Panc1 (cell line): ENCODE results near the gene SOS2. TPM values are rescaled to one million over a fixed set of nuclear protein-coding genes. Genes with fewer than 3 reads are reported as not detected.

Source experiments
- ATAC-seq: fragments of 200-7000 bp; cut with Tn5 transposase; 2 replicates; pipeline ENCODE4 v1.9.1; 2020; ENCODE audit warnings: mild to moderate bottlenecking, moderate library complexity
- BruUV-seq: library from RNA; stranded (reverse); fragments of 400-500 nt; replicated peaks from 2 replicates; lab custom pipeline; 2021; lab: Mats Ljungman, UMichigan
- CTCF ChIA-PET: fragments of 300-600 bp; sonication (Branson Sonifier 250); formaldehyde crosslinking; loops from one replicate; lab custom pipeline; 2022; ENCODE audit warnings: antibody characterized with exemption; lab: Charles Lee
- POLR2A ChIA-PET: fragments of 300-600 bp; sonication (Branson Sonifier 250); formaldehyde crosslinking; loops from one replicate; lab custom pipeline; 2022; ENCODE audit warnings: antibody characterized with exemption; lab: Charles Lee
- DNase-seq: peaks from one replicate; pipeline ENCODE4 v3.0.0-alpha.2; 2010; ENCODE audit warnings: low read depth, low spot score
- H3K27ac ChIP-seq: 2 replicates; pipeline ENCODE4 v1.5.1; 2011; ENCODE audit warnings: mild to moderate bottlenecking, low read length, inconsistent platforms
- H3K27me3 ChIP-seq: fragments of 200-500 bp; sonication (Bioruptor generic); 2 replicates; pipeline ENCODE4 v1.6.0; 2014; ENCODE audit warnings: low read length, inconsistent platforms; ENCODE audit not compliant: control insufficient read depth, insufficient read depth
- H3K36me3 ChIP-seq: fragments of 200-500 bp; sonication (Bioruptor generic); 2 replicates; pipeline ENCODE4 v1.5.1; 2014; ENCODE audit warnings: inconsistent platforms, mild to moderate bottlenecking, low read length, moderate library complexity; ENCODE audit not compliant: control insufficient read depth, insufficient read depth
- H3K4me1 ChIP-seq: 2 replicates; pipeline ENCODE4 v1.5.1; 2011; ENCODE audit warnings: inconsistent platforms, mild to moderate bottlenecking, low read length, moderate library complexity; ENCODE audit not compliant: control insufficient read depth, insufficient read depth
- H3K4me3 ChIP-seq, 2 experiments: 2 replicates each; pipeline ENCODE4 v1.5.1; 2011 to 2012; ENCODE audit warnings: low read depth in 2 of 2, low read length in 2 of 2, mild to moderate bottlenecking in 2 of 2, inconsistent platforms in 1 of 2, moderate library complexity in 1 of 2
- H3K9me3 ChIP-seq: fragments of 200-500 bp; sonication (Bioruptor generic); 2 replicates; pipeline ENCODE4 v1.5.1; 2014; ENCODE audit warnings: low read depth, mild to moderate bottlenecking, inconsistent platforms, low read length, moderate library complexity; ENCODE audit not compliant: control insufficient read depth, insufficient read depth
- POLR2AphosphoS5 ChIP-seq: IDR thresholded peaks from 2 replicates; pipeline ENCODE4 v1.6.1; 2012; ENCODE audit warnings: mild to moderate bottlenecking, low read depth, low read length, moderate library complexity
- SIN3A ChIP-seq: IDR thresholded peaks from 2 replicates; pipeline ENCODE4 v1.6.1; 2012; ENCODE audit warnings: low read depth, mild to moderate bottlenecking, low read length, moderate library complexity, borderline replicate concordance; ENCODE audit not compliant: insufficient read depth
- TCF7L2 ChIP-seq: IDR thresholded peaks from 2 replicates; pipeline ENCODE4 v1.6.1; 2011; ENCODE audit warnings: mild to moderate bottlenecking, low read depth, low read length, inconsistent platforms
- in situ Hi-C: cut with HindIII; loops from 2 replicates; pipeline ENCODE4 v1.10.0; 2016; ENCODE audit warnings: low sequenced_read_pairs, low pct_unique_long_range_greater_than_20kb
- intact Hi-C: fragments of 100-400 bp; cut with micrococcal nuclease; formaldehyde crosslinking; loops from one replicate; pipeline ENCODE4 v1.10.0; 2022; ENCODE audit not compliant: unreplicated experiment
- total RNA-seq: library from RNA; stranded (reverse); gene quantifications from one replicate; pipeline ENCODE4 v1.2.1, GENCODE V29; 2021; ENCODE audit not compliant: unreplicated experiment
- TF ChIP-seq, protein P1 (sequence below), 2 experiments: IDR thresholded peaks; 2 replicates each; pipeline ENCODE4 v1.6.1; 2011 to 2012; ENCODE audit warnings: low read depth in 2 of 2, control low read depth in 1 of 2, low read length in 1 of 2, mild to moderate bottlenecking in 1 of 2, moderate library complexity in 1 of 2; ENCODE audit not compliant: insufficient read depth in 1 of 2
- TF ChIP-seq, protein P2 (sequence below): fragments of 450-650 bp; IDR thresholded peaks from 2 replicates; pipeline ENCODE4 v1.5.1; 2017; ENCODE audit warnings: mild to moderate bottlenecking

SOS2 gene
- total RNA-seq, 1 experiment from 2014 or later, result 21.2 TPM

DNA sequence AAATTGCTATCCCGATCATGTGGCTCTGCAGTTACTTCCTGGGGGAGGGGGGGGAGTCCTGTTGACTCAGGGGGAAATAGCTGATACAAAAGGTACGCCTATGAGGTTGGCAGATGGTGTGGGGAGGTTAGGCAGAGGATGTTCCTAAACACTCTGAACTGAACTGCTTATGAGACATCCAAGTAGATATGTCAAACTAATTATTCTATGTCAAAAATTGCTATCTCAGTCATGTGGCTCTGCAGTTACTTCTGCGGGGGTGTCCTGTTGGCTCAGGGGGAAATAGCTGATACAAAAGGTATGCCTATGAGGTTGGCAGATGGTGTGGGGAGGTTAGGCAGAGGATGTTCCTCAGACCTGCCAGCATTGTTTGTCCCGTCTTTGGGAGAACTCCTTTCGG lies 109.9 kb downstream of the SOS2 start:
- in situ Hi-C loops, result no loop called here
- intact Hi-C loops, result no loop called here
- CTCF ChIA-PET, result no interaction called here

DNA sequence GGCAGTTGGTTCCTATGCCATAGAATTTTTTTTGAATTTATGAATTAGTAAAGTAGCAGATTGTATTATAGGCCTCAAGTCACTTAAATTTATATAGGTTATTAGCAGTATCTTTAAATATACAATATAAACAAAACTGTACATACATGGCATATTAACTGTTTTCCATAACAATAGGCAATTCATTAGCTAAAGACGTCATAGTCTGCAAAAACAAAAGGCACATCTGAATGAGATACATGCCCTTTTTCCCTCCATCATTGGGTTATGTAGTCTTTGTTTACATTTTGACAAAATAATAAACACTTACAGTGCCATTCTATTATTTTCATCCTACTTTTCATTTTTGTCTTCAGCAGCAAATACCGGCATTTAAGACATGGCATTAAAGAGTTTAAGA lies 113.9 kb downstream of the SOS2 start:
- in situ Hi-C loops, result no loop called here
- Histone ChIP-seq H3K27ac (peak overlapping the region; percentile 12; the same call in 1 of the 2 replicates), H3K4me1 (peaks cover 8% of the 10 kb centered on the region), H3K4me3 (no peak overlapping the region), H3K9me3 (no peaks in the 10 kb centered on the region), H3K36me3 (peaks cover 20% of the 10 kb centered on the region), H3K27me3 (no peaks in the 10 kb centered on the region)
- TF ChIP-seq, protein P1, sequence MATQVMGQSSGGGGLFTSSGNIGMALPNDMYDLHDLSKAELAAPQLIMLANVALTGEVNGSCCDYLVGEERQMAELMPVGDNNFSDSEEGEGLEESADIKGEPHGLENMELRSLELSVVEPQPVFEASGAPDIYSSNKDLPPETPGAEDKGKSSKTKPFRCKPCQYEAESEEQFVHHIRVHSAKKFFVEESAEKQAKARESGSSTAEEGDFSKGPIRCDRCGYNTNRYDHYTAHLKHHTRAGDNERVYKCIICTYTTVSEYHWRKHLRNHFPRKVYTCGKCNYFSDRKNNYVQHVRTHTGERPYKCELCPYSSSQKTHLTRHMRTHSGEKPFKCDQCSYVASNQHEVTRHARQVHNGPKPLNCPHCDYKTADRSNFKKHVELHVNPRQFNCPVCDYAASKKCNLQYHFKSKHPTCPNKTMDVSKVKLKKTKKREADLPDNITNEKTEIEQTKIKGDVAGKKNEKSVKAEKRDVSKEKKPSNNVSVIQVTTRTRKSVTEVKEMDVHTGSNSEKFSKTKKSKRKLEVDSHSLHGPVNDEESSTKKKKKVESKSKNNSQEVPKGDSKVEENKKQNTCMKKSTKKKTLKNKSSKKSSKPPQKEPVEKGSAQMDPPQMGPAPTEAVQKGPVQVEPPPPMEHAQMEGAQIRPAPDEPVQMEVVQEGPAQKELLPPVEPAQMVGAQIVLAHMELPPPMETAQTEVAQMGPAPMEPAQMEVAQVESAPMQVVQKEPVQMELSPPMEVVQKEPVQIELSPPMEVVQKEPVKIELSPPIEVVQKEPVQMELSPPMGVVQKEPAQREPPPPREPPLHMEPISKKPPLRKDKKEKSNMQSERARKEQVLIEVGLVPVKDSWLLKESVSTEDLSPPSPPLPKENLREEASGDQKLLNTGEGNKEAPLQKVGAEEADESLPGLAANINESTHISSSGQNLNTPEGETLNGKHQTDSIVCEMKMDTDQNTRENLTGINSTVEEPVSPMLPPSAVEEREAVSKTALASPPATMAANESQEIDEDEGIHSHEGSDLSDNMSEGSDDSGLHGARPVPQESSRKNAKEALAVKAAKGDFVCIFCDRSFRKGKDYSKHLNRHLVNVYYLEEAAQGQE (IDR thresholded peaks at IDR 0.05; ENCODE audit: insufficient read depth in 1 of 2, low read depth in 2 of 2, low read length in 1 of 2), result no peak
- TF ChIP-seq SIN3A (no peak), POLR2AphosphoS5 (no peak), TCF7L2 (no peak)
- TF ChIP-seq, protein P2, sequence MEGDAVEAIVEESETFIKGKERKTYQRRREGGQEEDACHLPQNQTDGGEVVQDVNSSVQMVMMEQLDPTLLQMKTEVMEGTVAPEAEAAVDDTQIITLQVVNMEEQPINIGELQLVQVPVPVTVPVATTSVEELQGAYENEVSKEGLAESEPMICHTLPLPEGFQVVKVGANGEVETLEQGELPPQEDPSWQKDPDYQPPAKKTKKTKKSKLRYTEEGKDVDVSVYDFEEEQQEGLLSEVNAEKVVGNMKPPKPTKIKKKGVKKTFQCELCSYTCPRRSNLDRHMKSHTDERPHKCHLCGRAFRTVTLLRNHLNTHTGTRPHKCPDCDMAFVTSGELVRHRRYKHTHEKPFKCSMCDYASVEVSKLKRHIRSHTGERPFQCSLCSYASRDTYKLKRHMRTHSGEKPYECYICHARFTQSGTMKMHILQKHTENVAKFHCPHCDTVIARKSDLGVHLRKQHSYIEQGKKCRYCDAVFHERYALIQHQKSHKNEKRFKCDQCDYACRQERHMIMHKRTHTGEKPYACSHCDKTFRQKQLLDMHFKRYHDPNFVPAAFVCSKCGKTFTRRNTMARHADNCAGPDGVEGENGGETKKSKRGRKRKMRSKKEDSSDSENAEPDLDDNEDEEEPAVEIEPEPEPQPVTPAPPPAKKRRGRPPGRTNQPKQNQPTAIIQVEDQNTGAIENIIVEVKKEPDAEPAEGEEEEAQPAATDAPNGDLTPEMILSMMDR, result no peak
- ChIA-PET CTCF (no interaction called here), POLR2A (no interaction called here)
- DNase-seq (no peak), ATAC-seq (no peak)
- no TSS peak for BruUV-seq
- intact Hi-C loops, result no loop called here

More for the DNA sequence above, 109.9 kb downstream of the SOS2 start:
- Histone ChIP-seq H3K4me1 (peaks cover 8% of the 10 kb centered on the region), H3K27ac (no peak overlapping the region), H3K36me3 (no peaks in the 10 kb centered on the region; the same call in 1 of the 2 replicates), H3K4me3 (no peak overlapping the region), H3K9me3 (no peaks in the 10 kb centered on the region), H3K27me3 (no peaks in the 10 kb centered on the region)
- ATAC-seq, result no peak
- DNase-seq, result no peak
- POLR2A ChIA-PET, result no interaction called here
- TF ChIP-seq POLR2AphosphoS5 (no peak), TCF7L2 (no peak), SIN3A (no peak)
- TF ChIP-seq, protein P2, result no peak
- TF ChIP-seq, protein P1 (IDR thresholded peaks at IDR 0.05; ENCODE audit: insufficient read depth in 1 of 2, low read depth in 2 of 2, low read length in 1 of 2), result no peak
- BruUV-seq, result no TSS peak
